H1 (cell line): Measurements from ENCODE around the gene PRTN3. TPM values are rescaled to one million over a fixed set of nuclear protein-coding genes. Genes with fewer than 3 reads are reported as not detected.

ENCODE experiments used
- ASH2L ChIP-seq: fragments of 200-600, 300-600 bp; sonication (generic); IDR thresholded peaks from one replicate; pipeline ENCODE4 v1.7.1; 2017; ENCODE audit warnings: low read length
- ATF3 ChIP-seq: IDR thresholded peaks from 2 replicates; pipeline ENCODE4 v1.6.1; 2011; ENCODE audit warnings: low read depth, mild to moderate bottlenecking, low read length; ENCODE audit not compliant: insufficient read depth
- BRCA1 ChIP-seq: IDR thresholded peaks from 2 replicates; pipeline ENCODE4 v1.6.1; 2012; ENCODE audit warnings: low read depth, low read length, improper control_type of control experiment
- CEBPB ChIP-seq: IDR thresholded peaks from 2 replicates; pipeline ENCODE4 v1.6.1; 2012; ENCODE audit warnings: low read depth, low read length
- CHD1 ChIP-seq: IDR thresholded peaks from 2 replicates; pipeline ENCODE4 v1.6.1; 2012; ENCODE audit warnings: low read depth, low read length, improper control_type of control experiment
- CTBP2 ChIP-seq: IDR thresholded peaks from 2 replicates; pipeline ENCODE4 v1.7.0; 2011; ENCODE audit warnings: borderline replicate concordance, mild to moderate bottlenecking, moderate library complexity, mixed read lengths, low read length; ENCODE audit not compliant: insufficient read depth, insufficient read length
- E2F6 ChIP-seq: IDR thresholded peaks from 2 replicates; pipeline ENCODE4 v1.6.1; 2012; ENCODE audit warnings: inconsistent platforms
- EGR1 ChIP-seq: IDR thresholded peaks from 2 replicates; pipeline ENCODE4 v1.6.1; 2011; ENCODE audit warnings: low read depth, low read length, borderline replicate concordance
- GABPA ChIP-seq: IDR thresholded peaks from 2 replicates; pipeline ENCODE4 v1.6.1; 2011; ENCODE audit warnings: mild to moderate bottlenecking, low read length, moderate library complexity, borderline replicate concordance; ENCODE audit not compliant: insufficient read depth
- GTF2F1 ChIP-seq: IDR thresholded peaks from 2 replicates; pipeline ENCODE4 v1.6.1; 2012; ENCODE audit warnings: low read depth, low read length, improper control_type of control experiment, borderline replicate concordance
- HDAC2 ChIP-seq, 2 experiments: fragments of 300-600 bp in 1 of 2; sonication (generic) in 1 of 2; IDR thresholded peaks; 2 replicates each; pipeline ENCODE4 v1.6.1; 2011 to 2012; ENCODE audit warnings: low read depth in 2 of 2, low read length in 2 of 2, mild to moderate bottlenecking in 2 of 2, moderate library complexity in 2 of 2, borderline replicate concordance in 1 of 2, inconsistent platforms in 1 of 2
- JUND ChIP-seq: IDR thresholded peaks from 2 replicates; pipeline ENCODE4 v1.6.1; 2011; ENCODE audit warnings: mild to moderate bottlenecking, improper control_type of control experiment, low read length
- KDM1A ChIP-seq: fragments of 200-600, 300-600 bp; sonication (generic); IDR thresholded peaks from 2 replicates; pipeline ENCODE4 v1.7.1; 2016; ENCODE audit warnings: mild to moderate bottlenecking, low read length, borderline replicate concordance
- KDM4A ChIP-seq: IDR thresholded peaks from one replicate; pipeline ENCODE4 v1.7.1; 2012; ENCODE audit warnings: low read depth, mild to moderate bottlenecking, moderate library complexity, low read length, inconsistent platforms; ENCODE audit not compliant: severe bottlenecking
- MAX ChIP-seq: IDR thresholded peaks from 2 replicates; pipeline ENCODE4 v1.6.1; 2012; ENCODE audit warnings: inconsistent platforms
- NANOG ChIP-seq: IDR thresholded peaks from 2 replicates; pipeline ENCODE4 v1.6.1; 2011; ENCODE audit warnings: low read length, low read depth, mild to moderate bottlenecking, inconsistent platforms; ENCODE audit not compliant: insufficient read depth, poor library complexity, severe bottlenecking
- POLR2A ChIP-seq, 2 experiments: IDR thresholded peaks; 1 replicate in 1 of 2; 2 replicates in 1 of 2; pipeline ENCODE4 v1.6.1; 2011; ENCODE audit warnings: low read depth in 2 of 2, low read length in 2 of 2, mild to moderate bottlenecking in 2 of 2; ENCODE audit errors: control extremely low read depth in 1 of 2
- POLR2AphosphoS5 ChIP-seq: IDR thresholded peaks from 2 replicates; pipeline ENCODE4 v1.6.1; 2011; ENCODE audit warnings: low read depth, low read length
- SAP30 ChIP-seq: fragments of 300-600 bp; sonication (generic); IDR thresholded peaks from 2 replicates; pipeline ENCODE4 v1.7.1; 2012; ENCODE audit warnings: low read length, moderate library complexity, mild to moderate bottlenecking, inconsistent platforms; ENCODE audit not compliant: insufficient read depth, insufficient replicate concordance
- SIN3A ChIP-seq, 2 experiments: IDR thresholded peaks in 1 of 2; conservative IDR thresholded peaks in 1 of 2; 2 replicates each; pipeline ENCODE4 v1.6.1; 2011 to 2012; ENCODE audit warnings: low read length in 2 of 2, improper control_type of control experiment in 1 of 2, low read depth in 1 of 2, mild to moderate bottlenecking in 1 of 2
- SIRT6 ChIP-seq: IDR thresholded peaks from one replicate; pipeline ENCODE4 v1.7.1; 2012; ENCODE audit warnings: low read length, inconsistent platforms
- SIX5 ChIP-seq: IDR thresholded peaks from 2 replicates; pipeline ENCODE4 v1.6.1; 2011; ENCODE audit warnings: mild to moderate bottlenecking, low read depth, low read length
- SP4 ChIP-seq: IDR thresholded peaks from 2 replicates; pipeline ENCODE4 v1.6.1; 2012; ENCODE audit warnings: low read length, inconsistent platforms
- polyA plus RNA-seq, 7 experiments: library from polyadenylated mRNA; depleted of rRNA in 3 of 7; stranded (reverse) in 5 of 7; unstranded in 2 of 7; fragments of >200 nt in 5 of 7; fragments of 200-250 nt in 2 of 7; gene quantifications; 1 replicate in 5 of 7; 2 replicates in 1 of 7; 4 replicates in 1 of 7; pipeline versions ENCODE4 v1.2.1 to v1.2.3, GENCODE V29; 2011 to 2013; ENCODE audit warnings: missing spikeins in 2 of 7, mixed read lengths in 2 of 7
- total RNA-seq: library from RNA; stranded (reverse); fragmentation: NEBNext Ultra II Directional; extraction: Animal tissue kit (Norgen Biotek cat#: 25700); gene quantifications from 2 replicates; pipeline ENCODE4 v1.2.1, GENCODE V29; 2021

PRTN3 gene
- total and polyA plus RNA-seq, 2 of the 8 experiments (the other 6 are each of a cell fraction or from before 2014, with no cell fraction given) = 0.39 to 2.1 TPM

GRCh38 chr19:862581-863314, 21.9 kb downstream of the PRTN3 start (continued):
- TF ChIP-seq JUND (no peak), KDM1A (no peak), SAP30 (no peak), BRCA1 (no peak), EGR1 (peak; percentile 87), ASH2L (no peak), NANOG (no peak), SIX5 (no peak), ATF3 (no peak), SIN3A (conservative IDR thresholded peaks at IDR 0.05 in 1 of 2, IDR thresholded peaks at IDR 0.05 in 1 of 2; ENCODE audit: low read depth in 1 of 2, low read length in 2 of 2) (no peak), GTF2F1 (no peak), CHD1 (no peak), SP4 (peak; percentile 36; the same call in 1 of the 2 replicates), MAX (peak; percentile 77; the same call in 1 of the 2 replicates), SIRT6 (no peak), E2F6 (peak; percentile 55), KDM4A (peak; percentile 74), GABPA (no peak), POLR2AphosphoS5 (no peak), HDAC2 (IDR thresholded peaks at IDR 0.05; ENCODE audit: borderline replicate concordance in 1 of 2, low read depth in 2 of 2, low read length in 2 of 2) (no peak), CEBPB (no peak), CTBP2 (no peak), POLR2A (IDR thresholded peaks at IDR 0.05; ENCODE audit: control extremely low read depth in 1 of 2, low read depth in 2 of 2, low read length in 2 of 2) (no peak)
